ENCODE data around the gene FNBP1L.
A peak's percentile ranks its signal among the peaks of the same experiment; 100 is the strongest.

The FNBP1L gene

GRCh38 chr1:93434987-93435386 is 12.9 kb upstream of the FNBP1L start:
- Histone ChIP-seq H3K27me3 (ENCODE audit: insufficient read depth, low read length) (no peaks in the 10 kb centered on the region), H3K4me1 (ENCODE audit: insufficient read depth, low read length) (peaks cover 4% of the 10 kb centered on the region), H3K36me3 (ENCODE audit: insufficient read depth, low read length) (no peaks in the 10 kb centered on the region), H3K9me3 (ENCODE audit: low read length) (peaks cover 18% of the 10 kb centered on the region), H2AFZ (ENCODE audit: low read depth, low read length) (no peak overlapping the region), H3K4me3 (ENCODE audit: low read length) (no peak overlapping the region)

- H3K9me3 ChIP-seq (ENCODE audit: low read length), result peaks cover 18% of the 10 kb centered on the region
- H2AFZ ChIP-seq (ENCODE audit: low read depth, low read length), result no peak overlapping the region
- H3K4me3 ChIP-seq (ENCODE audit: low read length), result no peak overlapping the region
- no peaks in the 10 kb centered on the region for H3K36me3 ChIP-seq (ENCODE audit: insufficient read depth, low read length)
- peaks cover 2% of the 10 kb centered on the region for H3K4me1 ChIP-seq (ENCODE audit: insufficient read depth, low read length)
- H3K27me3 ChIP-seq (ENCODE audit: insufficient read depth, low read length), result no peaks in the 10 kb centered on the region
Measured at GRCh38 chr1:93435443-93435842, 12.5 kb upstream of the FNBP1L start.

- Histone ChIP-seq H3K27me3 (ENCODE audit: insufficient read depth, low read length) (no peaks in the 10 kb centered on the region), H3K4me3 (ENCODE audit: low read length) (no peak overlapping the region), H2AFZ (ENCODE audit: low read depth, low read length) (no peak overlapping the region), H3K9me3 (ENCODE audit: low read length) (peaks cover 18% of the 10 kb centered on the region), H3K36me3 (ENCODE audit: insufficient read depth, low read length) (no peaks in the 10 kb centered on the region), H3K4me1 (ENCODE audit: insufficient read depth, low read length) (no peaks in the 10 kb centered on the region)
Measured at GRCh38 chr1:93436496-93436895, 11.4 kb upstream of the FNBP1L start.

- Histone ChIP-seq H2AFZ (ENCODE audit: low read depth, low read length) (no peak overlapping the region), H3K36me3 (ENCODE audit: insufficient read depth, low read length) (no peaks in the 10 kb centered on the region)
Measured at GRCh38 chr1:93437976-93438605, 9.8 kb upstream of the FNBP1L start.

GRCh38 chr1:93438716-93439115 is 9.2 kb upstream of the FNBP1L start:
- H3K36me3 ChIP-seq (ENCODE audit: insufficient read depth, low read length), result no peaks in the 10 kb centered on the region
- no peak overlapping the region for H3K4me3 ChIP-seq (ENCODE audit: low read length)
- H3K9me3 ChIP-seq (ENCODE audit: low read length), result peaks cover 14% of the 10 kb centered on the region
- H3K4me1 ChIP-seq (ENCODE audit: insufficient read depth, low read length), result no peaks in the 10 kb centered on the region
- H3K27me3 ChIP-seq (ENCODE audit: insufficient read depth, low read length), result no peaks in the 10 kb centered on the region
- no peak overlapping the region for H2AFZ ChIP-seq (ENCODE audit: low read depth, low read length)

More at GRCh38 chr1:93437976-93438605, 9.8 kb upstream of the FNBP1L start:
- Histone ChIP-seq H3K27me3 (ENCODE audit: insufficient read depth, low read length) (no peaks in the 10 kb centered on the region), H3K4me3 (ENCODE audit: low read length) (no peak overlapping the region), H3K4me1 (ENCODE audit: insufficient read depth, low read length) (no peaks in the 10 kb centered on the region), H3K9me3 (ENCODE audit: low read length) (peaks cover 18% of the 10 kb centered on the region)

- Histone ChIP-seq H3K4me3 (ENCODE audit: low read length) (no peak overlapping the region), H2AFZ (ENCODE audit: low read depth, low read length) (no peak overlapping the region), H3K27me3 (ENCODE audit: insufficient read depth, low read length) (no peaks in the 10 kb centered on the region), H3K4me1 (ENCODE audit: insufficient read depth, low read length) (no peaks in the 10 kb centered on the region), H3K9me3 (ENCODE audit: low read length) (no peaks in the 10 kb centered on the region), H3K36me3 (ENCODE audit: insufficient read depth, low read length) (no peaks in the 10 kb centered on the region)
Measured at GRCh38 chr1:93440272-93440671, 7.6 kb upstream of the FNBP1L start.

GRCh38 chr1:93440706-93441105 is 7.2 kb upstream of the FNBP1L start:
- H3K4me1 ChIP-seq (ENCODE audit: insufficient read depth, low read length), result no peaks in the 10 kb centered on the region
- H3K27me3 ChIP-seq (ENCODE audit: insufficient read depth, low read length), result no peaks in the 10 kb centered on the region
- H3K36me3 ChIP-seq (ENCODE audit: insufficient read depth, low read length), result no peaks in the 10 kb centered on the region
- H3K4me3 ChIP-seq (ENCODE audit: low read length), result no peak overlapping the region
- H2AFZ ChIP-seq (ENCODE audit: low read depth, low read length), result no peak overlapping the region
- no peaks in the 10 kb centered on the region for H3K9me3 ChIP-seq (ENCODE audit: low read length)

- no peaks in the 10 kb centered on the region for H3K9me3 ChIP-seq (ENCODE audit: low read length)
- no peaks in the 10 kb centered on the region for H3K36me3 ChIP-seq (ENCODE audit: insufficient read depth, low read length)
- no peaks in the 10 kb centered on the region for H3K27me3 ChIP-seq (ENCODE audit: insufficient read depth, low read length)
- no peaks in the 10 kb centered on the region for H3K4me1 ChIP-seq (ENCODE audit: insufficient read depth, low read length)
- H3K4me3 ChIP-seq (ENCODE audit: low read length), result no peak overlapping the region
- no peak overlapping the region for H2AFZ ChIP-seq (ENCODE audit: low read depth, low read length)
Measured at GRCh38 chr1:93441589-93441988, 6.3 kb upstream of the FNBP1L start.

GRCh38 chr1:93442008-93442666 is 5.8 kb upstream of the FNBP1L start:
- no peaks in the 10 kb centered on the region for H3K36me3 ChIP-seq (ENCODE audit: insufficient read depth, low read length)
- H3K4me3 ChIP-seq (ENCODE audit: low read length), result no peak overlapping the region
- H3K4me1 ChIP-seq (ENCODE audit: insufficient read depth, low read length), result no peaks in the 10 kb centered on the region
- H2AFZ ChIP-seq (ENCODE audit: low read depth, low read length), result no peak overlapping the region
- no peaks in the 10 kb centered on the region for H3K27me3 ChIP-seq (ENCODE audit: insufficient read depth, low read length)
- H3K9me3 ChIP-seq (ENCODE audit: low read length), result no peaks in the 10 kb centered on the region

- Histone ChIP-seq H3K4me3 (ENCODE audit: low read length) (no peak overlapping the region), H3K4me1 (ENCODE audit: insufficient read depth, low read length) (no peaks in the 10 kb centered on the region)
Measured at GRCh38 chr1:93442741-93443140, 5.2 kb upstream of the FNBP1L start.

GRCh38 chr1:93443454-93443853 is 4.5 kb upstream of the FNBP1L start:
- Histone ChIP-seq H3K9me3 (ENCODE audit: low read length) (no peaks in the 10 kb centered on the region), H3K27me3 (ENCODE audit: insufficient read depth, low read length) (no peaks in the 10 kb centered on the region), H2AFZ (ENCODE audit: low read depth, low read length) (no peak overlapping the region), H3K4me1 (ENCODE audit: insufficient read depth, low read length) (no peaks in the 10 kb centered on the region), H3K4me3 (ENCODE audit: low read length) (no peak overlapping the region), H3K36me3 (ENCODE audit: insufficient read depth, low read length) (no peaks in the 10 kb centered on the region)

More at GRCh38 chr1:93442741-93443140, 5.2 kb upstream of the FNBP1L start:
- Histone ChIP-seq H3K36me3 (ENCODE audit: insufficient read depth, low read length) (no peaks in the 10 kb centered on the region), H3K9me3 (ENCODE audit: low read length) (no peaks in the 10 kb centered on the region), H3K27me3 (ENCODE audit: insufficient read depth, low read length) (no peaks in the 10 kb centered on the region), H2AFZ (ENCODE audit: low read depth, low read length) (no peak overlapping the region)

- Histone ChIP-seq H3K4me1 (ENCODE audit: insufficient read depth, low read length) (peaks cover 12% of the 10 kb centered on the region), H3K36me3 (ENCODE audit: insufficient read depth, low read length) (no peaks in the 10 kb centered on the region), H3K9me3 (ENCODE audit: low read length) (no peaks in the 10 kb centered on the region), H3K4me3 (ENCODE audit: low read length) (peak overlapping the region; percentile 71), H3K27me3 (ENCODE audit: insufficient read depth, low read length) (no peaks in the 10 kb centered on the region), H2AFZ (ENCODE audit: low read depth, low read length) (no peak overlapping the region)
Measured at GRCh38 chr1:93446837-93447451, 974 bp upstream of the FNBP1L start.

GRCh38 chr1:93448292-93448982 is 519 bp downstream of the FNBP1L start:
- H3K27me3 ChIP-seq (ENCODE audit: insufficient read depth, low read length), result no peaks in the 10 kb centered on the region
- no peaks in the 10 kb centered on the region for H3K9me3 ChIP-seq (ENCODE audit: low read length)
- H2AFZ ChIP-seq (ENCODE audit: low read depth, low read length), result peak overlapping the region; percentile 97
- peaks cover 12% of the 10 kb centered on the region for H3K4me1 ChIP-seq (ENCODE audit: insufficient read depth, low read length)
- H3K36me3 ChIP-seq (ENCODE audit: insufficient read depth, low read length), result no peaks in the 10 kb centered on the region
- H3K4me3 ChIP-seq (ENCODE audit: low read length), result peak overlapping the region; percentile 71

Data from neuron (in vitro differentiated cells).